ENCODE results near the gene ADAMTS9.

ADAMTS9 gene

GRCh38 chr3:64612082-64612860 is 75.5 kb downstream of the ADAMTS9 start:
- TF ChIP-seq CTCF (IDR thresholded peaks at IDR 0.05; ENCODE audit: insufficient read depth, low read depth, low read length, missing control alignments), result no peak
- H3K4me3 ChIP-seq (ENCODE audit: low read depth, low read length), result no peak overlapping the region
- peak; percentile 3 for DNase-seq (ENCODE audit: low read depth)

GRCh38 chr3:64608741-64609140 is 79.1 kb downstream of the ADAMTS9 start:
- no peak for TF ChIP-seq CTCF (IDR thresholded peaks at IDR 0.05; ENCODE audit: insufficient read depth, low read depth, low read length, missing control alignments)
- H3K4me3 ChIP-seq (ENCODE audit: low read depth, low read length), result no peak overlapping the region
- no peak for DNase-seq (ENCODE audit: low read depth)

- DNase-seq (ENCODE audit: low read depth), result no peak
- TF ChIP-seq CTCF (IDR thresholded peaks at IDR 0.05; ENCODE audit: insufficient read depth, low read depth, low read length, missing control alignments), result no peak
- no peak overlapping the region for H3K4me3 ChIP-seq (ENCODE audit: low read depth, low read length)
Observed at GRCh38 chr3:64607032-64607551, 80.7 kb downstream of the ADAMTS9 start.

GRCh38 chr3:64604313-64604712 is 83.5 kb downstream of the ADAMTS9 start:
- no peak for DNase-seq (ENCODE audit: low read depth)
- TF ChIP-seq CTCF (IDR thresholded peaks at IDR 0.05; ENCODE audit: insufficient read depth, low read depth, low read length, missing control alignments), result no peak

GRCh38 chr3:64601824-64602223 is 86.0 kb downstream of the ADAMTS9 start:
- no peak for TF ChIP-seq CTCF (IDR thresholded peaks at IDR 0.05; ENCODE audit: insufficient read depth, low read depth, low read length, missing control alignments)
- H3K4me3 ChIP-seq (ENCODE audit: low read depth, low read length), result no peak overlapping the region
- no peak for DNase-seq (ENCODE audit: low read depth)

More at GRCh38 chr3:64604313-64604712, 83.5 kb downstream of the ADAMTS9 start:
- no peak overlapping the region for H3K4me3 ChIP-seq (ENCODE audit: low read depth, low read length)

GRCh38 chr3:64600246-64600950 is 87.4 kb downstream of the ADAMTS9 start:
- no peak for TF ChIP-seq CTCF (IDR thresholded peaks at IDR 0.05; ENCODE audit: insufficient read depth, low read depth, low read length, missing control alignments)
- H3K4me3 ChIP-seq (ENCODE audit: low read depth, low read length), result no peak overlapping the region
- DNase-seq (ENCODE audit: low read depth), result no peak
